Ascending aorta (tissue), 2 donors: ENCODE measurements around the gene PRTFDC1. TPM values are rescaled to one million over a fixed set of nuclear protein-coding genes. Genes with fewer than 3 reads are reported as not detected.

Source experiments
- DNase-seq, 2 donors: peaks; one replicate each; pipeline ENCODE4 v3.0.0-alpha.2; 2019; ENCODE audit warnings: low spot score in 2 of 2
- H3K27ac ChIP-seq, 2 donors: fragments of 200-600 bp; sonication (generic); one replicate each; pipeline ENCODE4 v1.5.1; 2016 to 2017; ENCODE audit warnings: mild to moderate bottlenecking in 1 of 2
- H3K27me3 ChIP-seq: fragments of 200-600 bp; sonication (generic); one replicate; pipeline ENCODE4 v1.5.1; 2017
- H3K36me3 ChIP-seq, 2 donors: fragments of 200-600 bp; sonication (generic); one replicate each; pipeline ENCODE4 v1.5.1; 2016
- H3K4me1 ChIP-seq, 2 donors: fragments of 200-600 bp; sonication (generic); one replicate each; pipeline ENCODE4 v1.5.1; 2016 to 2017; ENCODE audit warnings: mild to moderate bottlenecking in 1 of 2
- H3K4me3 ChIP-seq, 2 donors: fragments of 200-600 bp; sonication (generic); one replicate each; pipeline ENCODE4 v1.5.1; 2016 to 2017; ENCODE audit warnings: mild to moderate bottlenecking in 1 of 2
- H3K9me3 ChIP-seq, 2 donors: fragments of 200-600 bp; sonication (generic); one replicate each; pipeline ENCODE4 v1.5.1; 2016
- intact Hi-C: fragments of 100-400 bp; cut with DNase I; formaldehyde crosslinking; loops from one replicate; pipeline ENCODE4 v1.15.1; 2023
- total RNA-seq: library from RNA; depleted of rRNA; stranded (reverse); fragments of >200 nt; gene quantifications from one replicate; pipeline ENCODE4 v1.1.0, GENCODE V29; 2016
- TF ChIP-seq, protein P1 (sequence below), 3 experiments: fragments of 200-600 bp in 2 of 3; fragments of 450-650 bp in 1 of 3; sonication (generic) in 2 of 3; IDR thresholded peaks; one replicate each; pipeline ENCODE4 v1.5.1; 2016 to 2019; ENCODE audit warnings: antibody characterized with exemption in 3 of 3, mild to moderate bottlenecking in 1 of 3, moderate library complexity in 1 of 3

The PRTFDC1 gene
- total RNA-seq, 1 donor from 2014 or later = 3.6 TPM

- no peak for DNase-seq
- no peaks in the 10 kb centered on the region for H3K27me3 ChIP-seq
- H3K4me1 ChIP-seq = peaks cover 0 to 6% of the 10 kb centered on the region in 2 donors
- intact Hi-C loops = no loop called here
- H3K36me3 ChIP-seq = no peaks in the 10 kb centered on the region
- no peak overlapping the region for H3K27ac ChIP-seq
- H3K9me3 ChIP-seq = no peaks in the 10 kb centered on the region
- TF ChIP-seq, protein P1, sequence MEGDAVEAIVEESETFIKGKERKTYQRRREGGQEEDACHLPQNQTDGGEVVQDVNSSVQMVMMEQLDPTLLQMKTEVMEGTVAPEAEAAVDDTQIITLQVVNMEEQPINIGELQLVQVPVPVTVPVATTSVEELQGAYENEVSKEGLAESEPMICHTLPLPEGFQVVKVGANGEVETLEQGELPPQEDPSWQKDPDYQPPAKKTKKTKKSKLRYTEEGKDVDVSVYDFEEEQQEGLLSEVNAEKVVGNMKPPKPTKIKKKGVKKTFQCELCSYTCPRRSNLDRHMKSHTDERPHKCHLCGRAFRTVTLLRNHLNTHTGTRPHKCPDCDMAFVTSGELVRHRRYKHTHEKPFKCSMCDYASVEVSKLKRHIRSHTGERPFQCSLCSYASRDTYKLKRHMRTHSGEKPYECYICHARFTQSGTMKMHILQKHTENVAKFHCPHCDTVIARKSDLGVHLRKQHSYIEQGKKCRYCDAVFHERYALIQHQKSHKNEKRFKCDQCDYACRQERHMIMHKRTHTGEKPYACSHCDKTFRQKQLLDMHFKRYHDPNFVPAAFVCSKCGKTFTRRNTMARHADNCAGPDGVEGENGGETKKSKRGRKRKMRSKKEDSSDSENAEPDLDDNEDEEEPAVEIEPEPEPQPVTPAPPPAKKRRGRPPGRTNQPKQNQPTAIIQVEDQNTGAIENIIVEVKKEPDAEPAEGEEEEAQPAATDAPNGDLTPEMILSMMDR (IDR thresholded peaks at IDR 0.05) = no peak
- no peak overlapping the region for H3K4me3 ChIP-seq
Measured at GRCh38 chr10:24872049-24872789, 80.2 kb downstream of the PRTFDC1 start.

GRCh38 chr10:24871011-24871935, 81.1 kb downstream of the PRTFDC1 start:
- intact Hi-C loops = no loop called here
- TF ChIP-seq, protein P1 (IDR thresholded peaks at IDR 0.05) = no peak
- Histone ChIP-seq H3K9me3 (no peaks in the 10 kb centered on the region), H3K4me1 (peaks cover 0 to 10% of the 10 kb centered on the region in 2 donors), H3K27ac (no peak overlapping the region), H3K27me3 (no peaks in the 10 kb centered on the region), H3K4me3 (no peak overlapping the region), H3K36me3 (no peaks in the 10 kb centered on the region)
- DNase-seq = no peak

- Histone ChIP-seq H3K4me3 (no peak overlapping the region), H3K4me1 (peaks cover 0 to 11% of the 10 kb centered on the region in 2 donors), H3K27me3 (no peaks in the 10 kb centered on the region), H3K27ac (no peak overlapping the region), H3K9me3 (no peaks in the 10 kb centered on the region), H3K36me3 (no peaks in the 10 kb centered on the region)
- intact Hi-C loops = loop anchor here (5.0 kb wide), 1 partner anchor 222 kb away; no protein-coding TSS in a partner anchor
- no peak for DNase-seq
- TF ChIP-seq, protein P1 (IDR thresholded peaks at IDR 0.05) = no peak
Measured at GRCh38 chr10:24869354-24870015, 82.9 kb downstream of the PRTFDC1 start.

DNA sequence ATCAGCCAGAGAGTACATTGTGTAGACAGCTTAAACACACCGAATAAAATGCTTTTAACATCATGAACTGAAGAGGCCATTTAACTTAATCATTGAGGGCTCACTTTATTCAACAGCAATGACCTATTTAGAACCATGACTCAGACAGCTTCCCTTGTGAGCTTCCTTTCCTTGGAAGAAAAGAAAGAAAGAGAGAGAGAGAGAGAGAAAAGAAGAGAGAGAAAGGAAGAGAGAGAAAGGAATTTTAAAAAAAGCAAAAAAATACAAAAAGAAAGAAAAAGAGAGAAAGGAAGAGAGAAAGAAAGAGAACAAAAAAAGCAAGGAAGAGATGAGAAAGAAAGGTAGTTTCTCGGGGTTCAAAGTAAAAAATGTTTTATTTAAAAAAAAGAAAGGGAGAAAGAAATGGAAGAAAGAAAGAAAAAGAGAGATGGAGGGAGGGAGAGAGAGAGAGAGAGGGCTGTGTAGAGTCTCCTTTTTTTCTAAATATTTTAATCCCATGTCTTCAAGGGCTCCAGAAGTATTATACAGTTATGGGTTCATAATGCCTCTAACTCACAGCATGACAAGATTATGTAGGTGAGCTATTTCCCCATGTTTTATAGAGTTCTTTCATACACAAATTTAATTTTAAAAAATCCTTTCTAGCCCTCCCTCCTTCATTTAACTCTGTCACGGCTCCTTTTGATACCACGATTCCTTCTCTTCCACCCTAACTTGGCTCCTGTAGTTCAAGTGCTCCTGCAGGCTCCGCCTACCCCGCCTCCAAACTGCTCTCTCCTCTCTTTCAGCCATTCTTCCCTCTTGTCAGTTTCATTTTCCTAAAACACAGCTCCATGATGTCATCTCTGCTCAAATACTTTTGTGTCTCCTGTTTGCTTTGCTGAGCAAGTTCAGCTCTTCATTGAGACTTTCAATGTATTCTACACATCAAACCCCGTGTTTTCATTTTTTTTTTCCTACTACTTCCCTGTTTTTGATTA, 85.5 kb downstream of the PRTFDC1 start:
- TF ChIP-seq, protein P1 (IDR thresholded peaks at IDR 0.05) = no peak
- H3K4me1 ChIP-seq = peaks cover 0 to 5% of the 10 kb centered on the region in 2 donors
- no peak for DNase-seq
- H3K27ac ChIP-seq = peak overlapping the region in 1 of 2 donors; percentile 62
- no peaks in the 10 kb centered on the region for H3K36me3 ChIP-seq
- H3K9me3 ChIP-seq = peaks cover 0 to 5% of the 10 kb centered on the region in 2 donors
- H3K27me3 ChIP-seq = no peaks in the 10 kb centered on the region
- intact Hi-C loops = loop anchor here (5.0 kb wide), 1 partner anchor 220 kb away; no protein-coding TSS in a partner anchor
- H3K4me3 ChIP-seq = peak overlapping the region in 1 of 2 donors; percentile 43
